Parathyroid adenoma (tissue), 2 donors: ENCODE data around the gene SPTBN5.

Experiments used
- H2AFZ ChIP-seq: fragments of 300-600 bp; sonication (generic); one replicate; pipeline ENCODE4 v1.7.0; 2017; ENCODE audit warnings: antibody characterized with exemption, mild to moderate bottlenecking
- H3K27ac ChIP-seq: fragments of 300-600 bp; sonication (generic); one replicate; pipeline ENCODE4 v1.7.0; 2017
- H3K27me3 ChIP-seq: fragments of 300-600 bp; sonication (generic); one replicate; pipeline ENCODE4 v1.7.0; 2017; ENCODE audit warnings: low read length; ENCODE audit not compliant: control insufficient read depth, insufficient read depth
- H3K36me3 ChIP-seq: fragments of 300-600 bp; sonication (generic); one replicate; pipeline ENCODE4 v1.7.0; 2017; ENCODE audit warnings: low read length; ENCODE audit not compliant: control insufficient read depth, insufficient read depth
- H3K4me1 ChIP-seq: fragments of 300-600 bp; sonication (generic); one replicate; pipeline ENCODE4 v1.7.0; 2017; ENCODE audit warnings: control low read depth
- H3K4me2 ChIP-seq: fragments of 300-600 bp; sonication (generic); one replicate; pipeline ENCODE4 v1.7.0; 2017; ENCODE audit warnings: low read length
- H3K4me3 ChIP-seq: fragments of 300-600 bp; sonication (generic); one replicate; pipeline ENCODE4 v1.7.0; 2017; ENCODE audit warnings: low read depth, low read length
- H3K79me2 ChIP-seq: fragments of 300-600 bp; sonication (generic); one replicate; pipeline ENCODE4 v1.7.0; 2017; ENCODE audit warnings: control low read depth
- H3K9ac ChIP-seq: fragments of 300-600 bp; sonication (generic); one replicate; pipeline ENCODE4 v1.7.0; 2017; ENCODE audit warnings: mild to moderate bottlenecking
- H3K9me3 ChIP-seq: fragments of 300-600 bp; sonication (generic); one replicate; pipeline ENCODE4 v1.7.0; 2017; ENCODE audit warnings: low read length; ENCODE audit not compliant: control insufficient read depth
- CTCF ChIP-seq: fragments of 300-600 bp; sonication (generic); IDR thresholded peaks from one replicate; pipeline ENCODE4 v1.7.0; 2017; ENCODE audit warnings: antibody characterized with exemption, mild to moderate bottlenecking
- donor health status: primary hyperparathyroidism.

Gene SPTBN5

DNA sequence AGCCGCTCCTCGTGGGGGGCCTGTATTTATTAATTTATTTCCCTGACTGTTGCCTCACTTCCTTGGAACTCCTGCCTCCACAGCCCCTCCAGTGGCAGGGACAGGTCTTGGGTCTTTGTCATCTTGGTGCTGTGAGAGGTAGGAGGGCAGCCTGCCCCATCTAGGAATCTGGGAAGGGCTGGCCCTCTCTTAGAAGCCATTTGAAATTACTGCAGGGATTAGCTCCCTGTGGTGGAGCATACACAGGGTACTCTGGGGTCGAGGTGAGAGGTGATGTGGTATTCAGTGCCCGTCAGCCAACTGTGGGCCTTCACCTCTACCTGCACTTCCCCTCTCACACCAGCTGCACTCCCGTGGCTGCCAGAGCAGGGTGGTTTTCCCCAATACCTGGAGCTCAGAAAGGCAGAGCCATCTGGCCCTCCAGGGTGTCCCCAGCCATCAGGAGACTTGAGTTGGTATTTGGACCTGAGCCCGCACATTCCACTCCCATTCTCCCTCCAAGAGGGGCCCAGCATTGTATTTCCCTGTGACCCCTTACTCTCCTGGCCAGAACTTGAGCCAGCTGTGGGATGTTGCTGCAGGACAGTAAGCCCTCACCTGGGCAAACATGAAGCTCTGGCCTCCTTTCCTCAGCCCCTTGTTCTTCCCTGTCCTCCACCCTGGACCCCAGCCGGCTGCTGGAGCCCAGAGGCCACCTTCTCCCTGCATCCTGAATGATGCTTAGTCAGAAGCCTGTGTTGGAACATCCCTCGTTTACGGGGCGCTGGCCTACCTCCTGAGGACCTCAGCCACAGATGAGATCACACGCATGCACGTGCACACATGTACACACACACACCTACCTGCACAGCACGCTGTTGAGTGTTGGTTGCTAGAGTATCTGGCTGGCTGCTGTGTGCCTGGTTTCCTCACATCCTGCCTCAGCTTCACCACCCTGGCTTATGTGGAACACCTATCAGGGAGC is 68.0 kb downstream of the SPTBN5 start:
- H3K9me3 ChIP-seq, result no peaks in the 10 kb centered on the region
- H3K36me3 ChIP-seq, result no peaks in the 10 kb centered on the region
- no peak overlapping the region for H3K4me3 ChIP-seq
- H3K9ac ChIP-seq, result no peak overlapping the region
- no peaks in the 10 kb centered on the region for H3K4me1 ChIP-seq
- H3K79me2 ChIP-seq, result no peaks in the 10 kb centered on the region
- H2AFZ ChIP-seq, result no peak overlapping the region
- TF ChIP-seq CTCF, result no peak
- no peaks in the 10 kb centered on the region for H3K27me3 ChIP-seq
- no peak overlapping the region for H3K27ac ChIP-seq
- no peak overlapping the region for H3K4me2 ChIP-seq

- no peaks in the 10 kb centered on the region for H3K79me2 ChIP-seq
- no peaks in the 10 kb centered on the region for H3K27me3 ChIP-seq
- TF ChIP-seq CTCF, result no peak
- no peak overlapping the region for H3K4me3 ChIP-seq
- no peak overlapping the region for H3K4me2 ChIP-seq
- H3K27ac ChIP-seq, result no peak overlapping the region
- H3K4me1 ChIP-seq, result no peaks in the 10 kb centered on the region
- no peaks in the 10 kb centered on the region for H3K9me3 ChIP-seq
- H3K9ac ChIP-seq, result no peak overlapping the region
- no peaks in the 10 kb centered on the region for H3K36me3 ChIP-seq
- no peak overlapping the region for H2AFZ ChIP-seq
Observed at GRCh38 chr15:41825145-41825544, 68.7 kb downstream of the SPTBN5 start.

DNA sequence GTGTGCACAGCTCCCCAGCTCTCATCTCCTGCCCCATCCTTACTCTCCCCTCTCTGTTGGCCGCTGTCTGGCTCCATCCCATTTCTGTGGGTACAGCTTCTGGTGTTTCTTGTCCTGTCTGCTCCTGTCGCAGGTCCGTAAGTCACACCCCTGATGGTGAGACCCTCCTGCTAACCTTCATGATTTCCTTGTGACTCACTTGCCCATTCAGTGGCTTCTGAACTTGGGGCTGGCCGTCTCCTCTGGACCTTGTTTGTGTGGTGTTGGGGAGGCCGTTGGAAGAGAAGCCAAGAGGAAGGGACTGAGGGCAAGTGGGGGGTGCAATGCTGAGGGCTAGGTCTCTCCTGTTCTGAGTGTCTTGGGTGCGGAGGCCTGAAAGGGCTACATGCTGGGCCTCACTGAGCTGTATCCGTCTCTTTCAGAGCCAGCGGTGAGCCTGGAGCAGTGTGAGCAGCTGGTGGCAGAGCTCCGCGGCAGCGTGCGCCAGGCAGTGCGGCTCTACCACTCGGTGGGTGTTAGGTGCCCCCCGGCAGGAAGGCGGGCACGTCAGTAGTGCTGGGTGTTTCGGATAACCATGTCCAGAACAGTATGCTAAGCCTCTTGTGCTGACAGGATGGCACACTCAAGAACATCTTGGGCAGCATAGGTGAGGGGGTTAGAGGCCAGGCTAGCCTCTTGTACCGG is 69.6 kb downstream of the SPTBN5 start:
- H3K79me2 ChIP-seq, result no peaks in the 10 kb centered on the region
- H3K27ac ChIP-seq, result no peak overlapping the region
- H3K9ac ChIP-seq, result no peak overlapping the region
- no peaks in the 10 kb centered on the region for H3K27me3 ChIP-seq
- H3K36me3 ChIP-seq, result no peaks in the 10 kb centered on the region
- no peaks in the 10 kb centered on the region for H3K4me1 ChIP-seq
- H3K9me3 ChIP-seq, result no peaks in the 10 kb centered on the region
- no peak for TF ChIP-seq CTCF
- no peak overlapping the region for H3K4me2 ChIP-seq
- no peak overlapping the region for H3K4me3 ChIP-seq
- H2AFZ ChIP-seq, result no peak overlapping the region

- no peak overlapping the region for H3K9ac ChIP-seq
- H3K27me3 ChIP-seq, result no peaks in the 10 kb centered on the region
- H3K9me3 ChIP-seq, result no peaks in the 10 kb centered on the region
- no peaks in the 10 kb centered on the region for H3K79me2 ChIP-seq
- no peaks in the 10 kb centered on the region for H3K36me3 ChIP-seq
- no peak overlapping the region for H3K4me2 ChIP-seq
- H3K4me1 ChIP-seq, result no peaks in the 10 kb centered on the region
- H3K4me3 ChIP-seq, result no peak overlapping the region
- no peak overlapping the region for H2AFZ ChIP-seq
- no peak for TF ChIP-seq CTCF
- H3K27ac ChIP-seq, result no peak overlapping the region
Observed at GRCh38 chr15:41823502-41823901, 70.4 kb downstream of the SPTBN5 start.
